IMR-90 (cell line): ENCODE data around the gene BNIP2. TPM values are rescaled to one million over a fixed set of nuclear protein-coding genes. Genes with fewer than 3 reads are reported as not detected.

Source experiments
- ATAC-seq: fragments of 200-7000 bp; cut with Tn5 transposase; 2 replicates; pipeline ENCODE4 v1.9.1; 2020; ENCODE audit warnings: low read depth, mild to moderate bottlenecking, moderate library complexity
- BruUV-seq: library from RNA; stranded (reverse); fragments of 400-500 nt; replicated peaks from 2 replicates; lab custom pipeline; 2021; lab: Mats Ljungman, UMichigan
- CTCF ChIA-PET: fragments of 300-600 bp; formaldehyde crosslinking; extraction: SDS; loops from one replicate; lab custom pipeline; 2021; ENCODE audit warnings: antibody characterized with exemption; lab: Yijun Ruan, JAX
- POLR2A ChIA-PET: fragments of 300-600 bp; sonication (Branson Sonifier 250); formaldehyde crosslinking; loops from one replicate; lab custom pipeline; 2022; ENCODE audit warnings: antibody characterized with exemption; ENCODE audit not compliant: unreplicated experiment; lab: Charles Lee
- DNase-seq: peaks from one replicate; pipeline ENCODE4 v3.0.0; 2013
- H2AFZ ChIP-seq: replicated peaks from 2 replicates; pipeline ENCODE3; 2013; ENCODE audit warnings: low read length, mild to moderate bottlenecking; ENCODE audit not compliant: poor library complexity
- H2AK5ac ChIP-seq: 2 replicates; pipeline ENCODE4 v1.6.1; 2013; ENCODE audit warnings: low read depth, low read length, inconsistent platforms
- H2AK9ac ChIP-seq: replicated peaks from 2 replicates; pipeline ENCODE3; 2013; ENCODE audit warnings: mild to moderate bottlenecking, low read depth, low read length, moderate library complexity; ENCODE audit not compliant: poor library complexity
- H2BK120ac ChIP-seq: 2 replicates; pipeline ENCODE4 v1.6.1; 2013; ENCODE audit warnings: low read depth, low read length, inconsistent platforms
- H2BK15ac ChIP-seq: 3 replicates; pipeline ENCODE4 v1.6.1; 2013; ENCODE audit warnings: low read depth, low read length, inconsistent platforms
- H2BK20ac ChIP-seq: 2 replicates; pipeline ENCODE4 v1.6.1; 2013; ENCODE audit warnings: low read depth, mild to moderate bottlenecking, inconsistent platforms, low read length, moderate library complexity
- H2BK5ac ChIP-seq: 2 replicates; pipeline ENCODE4 v1.6.1; 2013; ENCODE audit warnings: mild to moderate bottlenecking, low read depth, low read length, inconsistent platforms; ENCODE audit not compliant: poor library complexity, severe bottlenecking
- H3K14ac ChIP-seq: replicated peaks from 2 replicates; pipeline ENCODE4 v1.6.1; 2013; ENCODE audit warnings: low read depth, low read length, inconsistent platforms
- H3K18ac ChIP-seq: 2 replicates; pipeline ENCODE4 v1.6.1; 2013; ENCODE audit warnings: low read depth, low read length, control low read depth
- H3K23ac ChIP-seq: 2 replicates; pipeline ENCODE4 v1.6.1; 2013; ENCODE audit warnings: low read depth, low read length, inconsistent platforms
- H3K27ac ChIP-seq: 2 replicates; pipeline ENCODE4 v1.5.1; 2013; ENCODE audit warnings: mild to moderate bottlenecking, control low read depth, low read length; ENCODE audit not compliant: insufficient read depth
- H3K27me3 ChIP-seq: 2 replicates; pipeline ENCODE4 v1.6.1; 2013; ENCODE audit warnings: low read length; ENCODE audit not compliant: control insufficient read depth, insufficient read depth
- H3K36me3 ChIP-seq: 2 replicates; pipeline ENCODE4 v1.6.1; 2013; ENCODE audit warnings: low read length, mixed read lengths; ENCODE audit not compliant: control insufficient read depth, insufficient read depth
- H3K4ac ChIP-seq: 2 replicates; pipeline ENCODE4 v1.6.1; 2013; ENCODE audit warnings: low read depth, low read length, inconsistent platforms
- H3K4me1 ChIP-seq: 2 replicates; pipeline ENCODE4 v1.6.1; 2013; ENCODE audit warnings: low read length, mixed read lengths; ENCODE audit not compliant: control insufficient read depth, insufficient read depth
- H3K4me2 ChIP-seq: 2 replicates; pipeline ENCODE4 v1.6.1; 2013; ENCODE audit warnings: low read depth, mild to moderate bottlenecking, control low read depth, low read length, moderate library complexity
- H3K4me3 ChIP-seq: 2 replicates; pipeline ENCODE4 v1.5.1; 2013; ENCODE audit warnings: low read depth, mild to moderate bottlenecking, control low read depth, low read length, moderate library complexity; ENCODE audit not compliant: insufficient read depth
- H3K56ac ChIP-seq: 2 replicates; pipeline ENCODE4 v1.6.1; 2013; ENCODE audit warnings: low read length, inconsistent platforms; ENCODE audit not compliant: insufficient read depth; ENCODE audit errors: extremely low read depth
- H3K79me1 ChIP-seq, 2 experiments: 2 replicates each; pipeline ENCODE4 v1.6.1; 2013; ENCODE audit warnings: low read length in 2 of 2, inconsistent platforms in 1 of 2, low read depth in 1 of 2
- H3K9ac ChIP-seq: 2 replicates; pipeline ENCODE4 v1.6.1; 2013; ENCODE audit warnings: low read depth, low read length, control low read depth
- H3K9me1 ChIP-seq: 2 replicates; pipeline ENCODE4 v1.6.1; 2013; ENCODE audit warnings: low read length, inconsistent platforms; ENCODE audit not compliant: insufficient read depth
- H3K9me3 ChIP-seq: 2 replicates; pipeline ENCODE4 v1.6.1; 2013; ENCODE audit warnings: low read length; ENCODE audit not compliant: control insufficient read depth, insufficient read depth
- H4K20me1 ChIP-seq: 2 replicates; pipeline ENCODE4 v1.6.1; 2013; ENCODE audit warnings: low read length, inconsistent platforms; ENCODE audit not compliant: insufficient read depth
- H4K5ac ChIP-seq: 2 replicates; pipeline ENCODE4 v1.6.1; 2013; ENCODE audit warnings: mild to moderate bottlenecking, low read depth, low read length, control low read depth
- H4K8ac ChIP-seq, 2 experiments: 2 replicates each; pipeline ENCODE4 v1.6.1; 2013; ENCODE audit warnings: low read depth in 2 of 2, low read length in 2 of 2, control low read depth in 1 of 2, inconsistent platforms in 1 of 2
- H4K91ac ChIP-seq: 2 replicates; pipeline ENCODE4 v1.6.1; 2013; ENCODE audit warnings: low read depth, low read length, inconsistent platforms; ENCODE audit not compliant: insufficient read depth
- BHLHE40 ChIP-seq: fragments of 150-350 bp; IDR thresholded peaks from 2 replicates; pipeline ENCODE4 v1.6.1; 2016; ENCODE audit warnings: mild to moderate bottlenecking, low read depth, low read length
- CEBPB ChIP-seq: IDR thresholded peaks from 2 replicates; pipeline ENCODE4 v1.6.1; 2012; ENCODE audit warnings: low read depth, low read length, improper control_type of control experiment
- FOS ChIP-seq: fragments of 150-350 bp; IDR thresholded peaks from 2 replicates; pipeline ENCODE4 v1.6.1; 2016; ENCODE audit warnings: low read depth, low read length
- MXI1 ChIP-seq: IDR thresholded peaks from 2 replicates; pipeline ENCODE4 v1.6.1; 2012; ENCODE audit warnings: low read depth, mild to moderate bottlenecking, low read length, moderate library complexity, borderline replicate concordance
- NFE2L2 ChIP-seq: fragments of 150-350 bp; IDR thresholded peaks from 2 replicates; pipeline ENCODE4 v1.6.1; 2016; ENCODE audit warnings: low read depth, mild to moderate bottlenecking, low read length
- POLR2A ChIP-seq: IDR thresholded peaks from 2 replicates; pipeline ENCODE4 v1.6.1; 2012; ENCODE audit warnings: mild to moderate bottlenecking, low read depth, low read length
- RAD21 ChIP-seq: IDR thresholded peaks from 2 replicates; pipeline ENCODE4 v1.6.1; 2012; ENCODE audit warnings: low read length, improper control_type of control experiment
- RCOR1 ChIP-seq: IDR thresholded peaks from 2 replicates; pipeline ENCODE4 v1.6.1; 2012; ENCODE audit warnings: mild to moderate bottlenecking, low read length, improper control_type of control experiment; ENCODE audit not compliant: insufficient replicate concordance
- RFX5 ChIP-seq: IDR thresholded peaks from 2 replicates; pipeline ENCODE4 v1.8.0; 2012; ENCODE audit warnings: low read depth, mild to moderate bottlenecking, low read length, moderate library complexity
- SMC3 ChIP-seq: fragments of 150-350 bp; IDR thresholded peaks from 2 replicates; pipeline ENCODE4 v1.6.1; 2016; ENCODE audit warnings: low read depth, mild to moderate bottlenecking, antibody characterized with exemption, low read length, moderate library complexity
- WGBS, 2 experiments: methylation state at CpG; one replicate each; pipeline versions ENCODE4 v1.1.5 to v1.1.7; 2013; ENCODE audit warnings: missing lambda C conversion rate in 2 of 2; ENCODE audit not compliant: insufficient read length in 1 of 2; ENCODE audit errors: extremely low coverage in 2 of 2; 5-methylcytosine and 5-hydroxymethylcytosine counted together
- dilution Hi-C: fragments of 300-500 bp; cut with HindIII; formaldehyde crosslinking; loops from one replicate; pipeline ENCODE4 v1.14.3; 2018; ENCODE audit warnings: low sequenced_read_pairs; ENCODE audit not compliant: unreplicated experiment
- in situ Hi-C: fragments of 300-500 bp; cut with MboI; formaldehyde crosslinking; loops from 3 replicates; pipeline ENCODE4 v1.14.3; 2019; ENCODE audit warnings: low sequenced_read_pairs, inconsistent platforms, mixed read lengths
- intact Hi-C: fragments of 100-400 bp; cut with micrococcal nuclease; formaldehyde crosslinking; loops from 2 replicates; pipeline ENCODE4 v1.10.0; 2022
- polyA plus RNA-seq, 3 experiments: library from polyadenylated mRNA; depleted of rRNA; stranded (reverse); fragments of >200 nt; gene quantifications; 2 replicates each; pipeline ENCODE4 v1.2.3, GENCODE V29; 2012; ENCODE audit warnings: low replicate concordance in 1 of 3
- total RNA-seq: library from RNA; depleted of rRNA; stranded (reverse); fragments of >200 nt; gene quantifications from 2 replicates; pipeline ENCODE4 v1.2.3, GENCODE V29; 2012
- TF ChIP-seq, protein P1 (sequence below): fragments of 150-350 bp; IDR thresholded peaks from 2 replicates; pipeline ENCODE4 v1.6.1; 2016; ENCODE audit warnings: low read depth, mild to moderate bottlenecking, low read length, moderate library complexity, borderline replicate concordance

Gene BNIP2
- total and polyA plus RNA-seq, 2 of the 4 experiments (the other 2 are of a cell fraction), result 36.9 to 47.3 TPM

DNA sequence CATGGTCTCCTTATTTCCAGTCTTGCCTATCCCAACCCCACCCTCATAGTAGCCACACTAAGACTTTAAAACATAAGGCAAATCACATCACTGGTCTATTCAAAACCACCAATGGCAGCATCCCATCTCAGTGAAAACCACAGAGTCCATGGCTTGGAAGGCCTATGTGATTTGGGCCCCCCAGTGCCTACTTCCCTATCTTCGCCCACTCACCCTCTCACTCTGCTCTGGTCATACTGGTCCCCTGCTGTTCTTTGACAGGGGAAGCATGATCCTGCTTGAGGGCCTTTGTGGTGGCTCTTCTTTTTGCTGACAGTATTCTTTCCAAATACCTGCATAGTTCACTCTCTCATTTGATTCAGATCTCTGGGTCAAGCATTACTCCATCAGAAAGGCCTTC is 35.1 kb downstream of the BNIP2 start:
- WGBS, 2 experiments, result 80% methylated on average over 1 of the region's 1 CpG; no CpG with 5 or more reads in 1 of the 2 experiments
- no peak for ATAC-seq
- Histone ChIP-seq H2AK5ac (no peak overlapping the region), H3K4ac (no peak overlapping the region), H2BK15ac (no peak overlapping the region), H3K18ac (no peak overlapping the region), H3K9ac (no peak overlapping the region), H2AK9ac (no peak overlapping the region), H3K4me1 (peaks cover 2% of the 10 kb centered on the region; the same call in 1 of the 2 replicates), H3K27ac (no peak overlapping the region), H4K8ac (no peak overlapping the region), H3K27me3 (no peaks in the 10 kb centered on the region), H2AFZ (no peak overlapping the region), H3K4me3 (no peak overlapping the region), H2BK120ac (no peak overlapping the region), H3K56ac (no peak overlapping the region), H4K5ac (no peak overlapping the region), H4K91ac (no peak overlapping the region), H3K4me2 (no peak overlapping the region), H3K14ac (no peak overlapping the region), H3K9me1 (peaks cover 5% of the 10 kb centered on the region), H3K23ac (no peak overlapping the region), H3K79me1 (peaks cover 31 to 52% of the 10 kb centered on the region in 2 experiments), H2BK20ac (no peak overlapping the region), H4K20me1 (peaks cover 19% of the 10 kb centered on the region; the same call in 1 of the 2 replicates), H3K9me3 (no peaks in the 10 kb centered on the region), H2BK5ac (no peak overlapping the region), H3K36me3 (peaks cover 15% of the 10 kb centered on the region)
- TF ChIP-seq FOS (no peak), SMC3 (no peak), RCOR1 (no peak), BHLHE40 (no peak), POLR2A (no peak), MXI1 (no peak), RAD21 (no peak), RFX5 (no peak), NFE2L2 (no peak), CEBPB (no peak)
- TF ChIP-seq, protein P1, sequence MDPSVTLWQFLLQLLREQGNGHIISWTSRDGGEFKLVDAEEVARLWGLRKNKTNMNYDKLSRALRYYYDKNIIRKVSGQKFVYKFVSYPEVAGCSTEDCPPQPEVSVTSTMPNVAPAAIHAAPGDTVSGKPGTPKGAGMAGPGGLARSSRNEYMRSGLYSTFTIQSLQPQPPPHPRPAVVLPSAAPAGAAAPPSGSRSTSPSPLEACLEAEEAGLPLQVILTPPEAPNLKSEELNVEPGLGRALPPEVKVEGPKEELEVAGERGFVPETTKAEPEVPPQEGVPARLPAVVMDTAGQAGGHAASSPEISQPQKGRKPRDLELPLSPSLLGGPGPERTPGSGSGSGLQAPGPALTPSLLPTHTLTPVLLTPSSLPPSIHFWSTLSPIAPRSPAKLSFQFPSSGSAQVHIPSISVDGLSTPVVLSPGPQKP, result no peak
- no TSS peak for BruUV-seq
- POLR2A ChIA-PET, result no interaction called here
- DNase-seq, result no peak
- in situ Hi-C loops, result no loop called here
- dilution Hi-C loops, result no loop called here
- intact Hi-C loops, result no loop called here
- CTCF ChIA-PET, result interaction anchor here (0.6 kb wide), 1 partner anchor 15 kb away, joined by 3 read pairs; no protein-coding TSS in a partner anchor
